Testis (tissue), 2 donors: ENCODE results near the gene ATAT1.

Source experiments
- POLR2A ChIP-seq: fragments of 450-650 bp; IDR thresholded peaks from one replicate; pipeline ENCODE4 v1.6.1; 2017; ENCODE audit warnings: antibody characterized with exemption, mild to moderate bottlenecking, moderate library complexity
- TF ChIP-seq, protein P1 (sequence below), 3 experiments: fragments of 450-650 bp in 2 of 3; fragments of 200-600 bp in 1 of 3; sonication (generic) in 1 of 3; IDR thresholded peaks; one replicate each; pipeline ENCODE4 v1.5.1; 2016 to 2019; ENCODE audit warnings: antibody characterized with exemption in 3 of 3, mild to moderate bottlenecking in 2 of 3, moderate library complexity in 1 of 3

DNA sequence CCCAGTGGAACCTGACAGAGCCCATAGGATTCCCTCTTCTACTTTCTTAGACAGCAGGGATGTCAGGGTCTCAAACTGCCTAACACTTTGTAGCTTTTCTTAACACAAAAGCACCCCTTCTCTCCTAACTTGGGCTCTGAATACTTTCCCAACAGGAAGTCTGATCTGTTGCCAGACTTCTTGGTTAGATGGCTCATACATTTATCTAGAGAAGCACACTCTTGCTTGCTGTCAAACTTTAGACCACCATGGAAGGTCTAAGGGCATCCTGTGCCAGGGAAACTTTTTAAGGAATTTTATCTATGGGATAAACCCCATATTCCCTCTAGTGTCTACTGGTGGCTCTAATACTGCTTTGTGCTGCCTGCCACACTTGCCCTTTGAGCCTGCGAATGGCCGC lies 17.0 kb downstream of the ATAT1 start:
- TF ChIP-seq, protein P1, sequence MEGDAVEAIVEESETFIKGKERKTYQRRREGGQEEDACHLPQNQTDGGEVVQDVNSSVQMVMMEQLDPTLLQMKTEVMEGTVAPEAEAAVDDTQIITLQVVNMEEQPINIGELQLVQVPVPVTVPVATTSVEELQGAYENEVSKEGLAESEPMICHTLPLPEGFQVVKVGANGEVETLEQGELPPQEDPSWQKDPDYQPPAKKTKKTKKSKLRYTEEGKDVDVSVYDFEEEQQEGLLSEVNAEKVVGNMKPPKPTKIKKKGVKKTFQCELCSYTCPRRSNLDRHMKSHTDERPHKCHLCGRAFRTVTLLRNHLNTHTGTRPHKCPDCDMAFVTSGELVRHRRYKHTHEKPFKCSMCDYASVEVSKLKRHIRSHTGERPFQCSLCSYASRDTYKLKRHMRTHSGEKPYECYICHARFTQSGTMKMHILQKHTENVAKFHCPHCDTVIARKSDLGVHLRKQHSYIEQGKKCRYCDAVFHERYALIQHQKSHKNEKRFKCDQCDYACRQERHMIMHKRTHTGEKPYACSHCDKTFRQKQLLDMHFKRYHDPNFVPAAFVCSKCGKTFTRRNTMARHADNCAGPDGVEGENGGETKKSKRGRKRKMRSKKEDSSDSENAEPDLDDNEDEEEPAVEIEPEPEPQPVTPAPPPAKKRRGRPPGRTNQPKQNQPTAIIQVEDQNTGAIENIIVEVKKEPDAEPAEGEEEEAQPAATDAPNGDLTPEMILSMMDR (IDR thresholded peaks at IDR 0.05) = no peak
- TF ChIP-seq POLR2A = no peak
